ENCODE measurements around the gene GNAS. TPM values are rescaled to one million over a fixed set of nuclear protein-coding genes. Genes with fewer than 3 reads are reported as not detected.

GNAS gene
- total RNA-seq, 1 experiment from 2014 or later = 1,936 TPM

GRCh38 chr20:58850693-58851174 is 1.8 kb upstream of the GNAS start, which contains the start of gene GNAS-AS1:
GNAS-AS1 (minus strand) TSS chr20:58850902.
- peak within 1 kb of the TSS; percentile 49 for H3K4me3 ChIP-seq (ENCODE audit: low read depth, low read length)
- ChIA-PET POLR2A (interaction anchor here (0.6 kb wide), 1 partner anchor 41 kb away, joined by 7 read pairs; no protein-coding TSS in a partner anchor), CTCF (no interaction called here)
- BruUV-seq (replicated peaks) = no TSS peak
- H3K9me3 Mint-ChIP-seq (ENCODE audit: unreplicated experiment) = no peaks in the 10 kb centered on the region
- intact Hi-C loops (cut with micrococcal nuclease; ENCODE audit: unreplicated experiment) = loop anchor here (5.0 kb wide), 1 partner anchor 198 kb away; the partner anchor contains the start of gene STX16
- TF ChIP-seq CTCF (IDR thresholded peaks at IDR 0.05; ENCODE audit: insufficient read depth in 1 of 2, low read depth in 1 of 2, low read length in 1 of 2, severe bottlenecking in 1 of 2, unreplicated experiment in 1 of 2) = peak in 1 of 2 experiments; percentile 15
- 0 out of 2 replicates have a peak, but pooled peaks cover 1% of the 10 kb centered on the region for H3K27me3 ChIP-seq (replicated peaks; ENCODE audit: control insufficient read depth, insufficient read depth, low read length)
- H3K4me1 ChIP-seq = no peaks in the 10 kb centered on the region
- peak; percentile 94 to 95 for DNase-seq
- H3K4me1 Mint-ChIP-seq (ENCODE audit: low read depth, unreplicated experiment) = peaks cover 8% of the 10 kb centered on the region
- H3K4me3 Mint-ChIP-seq (ENCODE audit: unreplicated experiment) = peak within 1 kb of the TSS; percentile 84
- peaks cover 25% of the 10 kb centered on the region for H3K9me3 ChIP-seq
- H3K36me3 ChIP-seq (ENCODE audit: control insufficient read depth, insufficient read depth, low read length) = no peaks in the 10 kb centered on the region
- no peaks in the 10 kb centered on the region for H3K36me3 Mint-ChIP-seq (ENCODE audit: insufficient read depth, unreplicated experiment)
- peak within 1 kb of the TSS; percentile 13 for H3K27ac Mint-ChIP-seq (ENCODE audit: unreplicated experiment)
- H3K27me3 Mint-ChIP-seq (ENCODE audit: insufficient read depth, unreplicated experiment) = peaks cover 26% of the 10 kb centered on the region

GRCh38 chr20:58851221-58851968 is 1.1 kb upstream of the GNAS start:
- peak overlapping the region; percentile 49 for H3K4me3 ChIP-seq (ENCODE audit: low read depth, low read length)
- Mint-ChIP-seq H3K4me1 (ENCODE audit: low read depth, unreplicated experiment) (peaks cover 14% of the 10 kb centered on the region), H3K4me3 (ENCODE audit: unreplicated experiment) (peak overlapping the region; percentile 84), H3K36me3 (ENCODE audit: insufficient read depth, unreplicated experiment) (no peaks in the 10 kb centered on the region), H3K27ac (ENCODE audit: unreplicated experiment) (peak overlapping the region; percentile 13), H3K27me3 (ENCODE audit: insufficient read depth, unreplicated experiment) (peaks cover 22% of the 10 kb centered on the region), H3K9me3 (ENCODE audit: unreplicated experiment) (no peaks in the 10 kb centered on the region)
- no peak for TF ChIP-seq CTCF (IDR thresholded peaks at IDR 0.05; ENCODE audit: insufficient read depth in 1 of 2, low read depth in 1 of 2, low read length in 1 of 2, severe bottlenecking in 1 of 2, unreplicated experiment in 1 of 2)
- H3K27me3 ChIP-seq (replicated peaks; ENCODE audit: control insufficient read depth, insufficient read depth, low read length) = 0 out of 2 replicates have a peak, but pooled peaks cover 1% of the 10 kb centered on the region
- CTCF ChIA-PET = interaction anchor here (0.6 to 1.8 kb wide), 2 partner anchors 19 to 604 kb away, joined by 3 to 6 read pairs; no protein-coding TSS in a partner anchor
- H3K4me1 ChIP-seq = no peaks in the 10 kb centered on the region
- intact Hi-C loops (cut with micrococcal nuclease; ENCODE audit: unreplicated experiment) = loop anchor here (5.0 kb wide), 1 partner anchor 199 kb away; the partner anchor contains the start of gene STX16
- POLR2A ChIA-PET = interaction anchor here (0.6 kb wide), 1 partner anchor 40 kb away, joined by 7 read pairs; no protein-coding TSS in a partner anchor
- H3K36me3 ChIP-seq (ENCODE audit: control insufficient read depth, insufficient read depth, low read length) = no peaks in the 10 kb centered on the region
- DNase-seq = peak in 1 of 2 experiments; percentile 44
- BruUV-seq (replicated peaks) = no TSS peak
- peaks cover 25% of the 10 kb centered on the region for H3K9me3 ChIP-seq

- POLR2A ChIA-PET = no interaction called here
Observed at GRCh38 chr20:58851969-58852458, 502 bp upstream of the GNAS start.

More at GRCh38 chr20:58851969-58852458, 502 bp upstream of the GNAS start:
- no peak for TF ChIP-seq CTCF (IDR thresholded peaks at IDR 0.05; ENCODE audit: insufficient read depth in 1 of 2, low read depth in 1 of 2, low read length in 1 of 2, severe bottlenecking in 1 of 2, unreplicated experiment in 1 of 2)
- Mint-ChIP-seq H3K27me3 (ENCODE audit: insufficient read depth, unreplicated experiment) (peaks cover 19% of the 10 kb centered on the region), H3K27ac (ENCODE audit: unreplicated experiment) (no peak overlapping the region), H3K9me3 (ENCODE audit: unreplicated experiment) (no peaks in the 10 kb centered on the region), H3K4me1 (ENCODE audit: low read depth, unreplicated experiment) (peaks cover 14% of the 10 kb centered on the region), H3K4me3 (ENCODE audit: unreplicated experiment) (peak overlapping the region; percentile 84), H3K36me3 (ENCODE audit: insufficient read depth, unreplicated experiment) (no peaks in the 10 kb centered on the region)
- H3K9me3 ChIP-seq = peaks cover 25% of the 10 kb centered on the region
- 0 out of 2 replicates have a peak, but pooled peaks cover 1% of the 10 kb centered on the region for H3K27me3 ChIP-seq (replicated peaks; ENCODE audit: control insufficient read depth, insufficient read depth, low read length)
- peak overlapping the region; percentile 49 for H3K4me3 ChIP-seq (ENCODE audit: low read depth, low read length)
- BruUV-seq (replicated peaks) = no TSS peak
- CTCF ChIA-PET = interaction anchor here (0.6 to 1.8 kb wide), 3 partner anchors 18 to 604 kb away, joined by 3 to 6 read pairs (median 3); no protein-coding TSS in a partner anchor
- H3K36me3 ChIP-seq (ENCODE audit: control insufficient read depth, insufficient read depth, low read length) = no peaks in the 10 kb centered on the region
- DNase-seq = no peak
- H3K4me1 ChIP-seq = no peaks in the 10 kb centered on the region
- intact Hi-C loops (cut with micrococcal nuclease; ENCODE audit: unreplicated experiment) = loop anchor here (5.0 kb wide), 1 partner anchor 200 kb away; the partner anchor contains the start of gene STX16
